ENCODE measurements around the gene FASTK. TPM values are rescaled to one million over a fixed set of nuclear protein-coding genes. Genes with fewer than 3 reads are reported as not detected.

FASTK gene
- total RNA-seq, 1 donor = 87.6 TPM

- no peak overlapping the region for H2AFZ ChIP-seq (ENCODE audit: low read length)
- H3K27me3 ChIP-seq (ENCODE audit: insufficient read depth, low read length) = no peaks in the 10 kb centered on the region
- H3K4me1 ChIP-seq (ENCODE audit: insufficient read depth, low read length) = peaks cover 16% of the 10 kb centered on the region
- H4K20me1 ChIP-seq (ENCODE audit: insufficient read depth, low read length) = peaks cover 64% of the 10 kb centered on the region
- peak overlapping the region; percentile 0 for H3K4me2 ChIP-seq (ENCODE audit: insufficient read depth, low read length)
- no peak overlapping the region for H3K27ac ChIP-seq (ENCODE audit: low read depth, low read length)
- DNase-seq (ENCODE audit: insufficient read length, low spot score, missing footprints) = peak; percentile 97
- H3K36me3 ChIP-seq (ENCODE audit: insufficient read depth, low read length) = peaks cover 10% of the 10 kb centered on the region
- H3K79me2 ChIP-seq (ENCODE audit: insufficient read depth, low read length) = peaks cover 54% of the 10 kb centered on the region
- peak overlapping the region; percentile 37 for H3K4me3 ChIP-seq (ENCODE audit: insufficient read depth, low read length)
- no peak for TF ChIP-seq CTCF (IDR thresholded peaks at IDR 0.05; ENCODE audit: extremely low read depth, low read depth, low read length)
- no peaks in the 10 kb centered on the region for H3K9me3 ChIP-seq (ENCODE audit: low read depth, low read length)
Measured at GRCh38 chr7:151115121-151115835, 34.7 kb upstream of the FASTK start.

GRCh38 chr7:151114151-151115090, 33.8 kb upstream of the FASTK start:
- Histone ChIP-seq H3K9me3 (ENCODE audit: low read depth, low read length) (no peaks in the 10 kb centered on the region), H3K27ac (ENCODE audit: low read depth, low read length) (peak overlapping the region; percentile 36), H3K79me2 (ENCODE audit: insufficient read depth, low read length) (peaks cover 63% of the 10 kb centered on the region), H2AFZ (ENCODE audit: low read length) (no peak overlapping the region), H3K27me3 (ENCODE audit: insufficient read depth, low read length) (no peaks in the 10 kb centered on the region), H3K4me3 (ENCODE audit: insufficient read depth, low read length) (peak overlapping the region; percentile 37), H3K4me1 (ENCODE audit: insufficient read depth, low read length) (peaks cover 18% of the 10 kb centered on the region), H3K4me2 (ENCODE audit: insufficient read depth, low read length) (peak overlapping the region; percentile 43), H4K20me1 (ENCODE audit: insufficient read depth, low read length) (peaks cover 72% of the 10 kb centered on the region), H3K36me3 (ENCODE audit: insufficient read depth, low read length) (peaks cover 9% of the 10 kb centered on the region)
- TF ChIP-seq CTCF (IDR thresholded peaks at IDR 0.05; ENCODE audit: extremely low read depth, low read depth, low read length) = no peak
- DNase-seq (ENCODE audit: insufficient read length, low spot score, missing footprints) = peak; percentile 97

GRCh38 chr7:151113344-151114150, 32.9 kb upstream of the FASTK start:
- Histone ChIP-seq H2AFZ (ENCODE audit: low read length) (no peak overlapping the region), H3K4me2 (ENCODE audit: insufficient read depth, low read length) (peak overlapping the region; percentile 43), H3K4me1 (ENCODE audit: insufficient read depth, low read length) (peaks cover 21% of the 10 kb centered on the region), H3K9me3 (ENCODE audit: low read depth, low read length) (no peaks in the 10 kb centered on the region), H3K27me3 (ENCODE audit: insufficient read depth, low read length) (no peaks in the 10 kb centered on the region), H3K79me2 (ENCODE audit: insufficient read depth, low read length) (peaks cover 72% of the 10 kb centered on the region), H3K36me3 (ENCODE audit: insufficient read depth, low read length) (peaks cover 3% of the 10 kb centered on the region), H4K20me1 (ENCODE audit: insufficient read depth, low read length) (peaks cover 81% of the 10 kb centered on the region), H3K27ac (ENCODE audit: low read depth, low read length) (peak overlapping the region; percentile 36), H3K4me3 (ENCODE audit: insufficient read depth, low read length) (peak overlapping the region; percentile 23)
- TF ChIP-seq CTCF (IDR thresholded peaks at IDR 0.05; ENCODE audit: extremely low read depth, low read depth, low read length) = no peak
- peak; percentile 99 for DNase-seq (ENCODE audit: insufficient read length, low spot score, missing footprints)
